ENCODE data around the gene CACNA1D.

Gene CACNA1D

GRCh38 chr3:53534676-53535400 is 40.4 kb downstream of the CACNA1D start:
- H3K27ac ChIP-seq = no peak overlapping the region
- no peak overlapping the region for H3K4me3 ChIP-seq
- DNase-seq (ENCODE audit: low spot score) = no peak
- no peak for TF ChIP-seq CTCF (IDR thresholded peaks at IDR 0.05)

GRCh38 chr3:53536282-53536681 is 41.9 kb downstream of the CACNA1D start:
- Histone ChIP-seq H3K4me3 (no peak overlapping the region), H3K27ac (no peak overlapping the region)
- no peak for DNase-seq (ENCODE audit: low spot score)
- TF ChIP-seq CTCF (IDR thresholded peaks at IDR 0.05) = no peak

GRCh38 chr3:53544357-53544756 is 49.9 kb downstream of the CACNA1D start:
- TF ChIP-seq CTCF (IDR thresholded peaks at IDR 0.05) = no peak
- Histone ChIP-seq H3K4me3 (no peak overlapping the region), H3K27ac (no peak overlapping the region)
- no peak for DNase-seq (ENCODE audit: low spot score)

GRCh38 chr3:53545310-53545995 is 51.0 kb downstream of the CACNA1D start:
- DNase-seq (ENCODE audit: low spot score) = no peak
- Histone ChIP-seq H3K4me3 (no peak overlapping the region), H3K27ac (no peak overlapping the region)
- no peak for TF ChIP-seq CTCF (IDR thresholded peaks at IDR 0.05)

- DNase-seq (ENCODE audit: low spot score) = no peak
- Histone ChIP-seq H3K4me3 (no peak overlapping the region), H3K27ac (no peak overlapping the region)
- no peak for TF ChIP-seq CTCF (IDR thresholded peaks at IDR 0.05)
These were observed 51.6 kb downstream of the CACNA1D start for GRCh38 chr3:53545996-53546359.

GRCh38 chr3:53547327-53547726 is 52.9 kb downstream of the CACNA1D start:
- TF ChIP-seq CTCF (IDR thresholded peaks at IDR 0.05) = no peak
- DNase-seq (ENCODE audit: low spot score) = no peak
- H3K4me3 ChIP-seq = no peak overlapping the region
- H3K27ac ChIP-seq = no peak overlapping the region

Data from coronary artery (tissue), 2 donors.